Ishikawa (cell line): ENCODE results near the gene ZMPSTE24.

ENCODE experiments used
- CEBPB ChIP-seq: IDR thresholded peaks from 2 replicates; pipeline ENCODE4 v1.6.1; 2012
- CREB1 ChIP-seq: IDR thresholded peaks from 2 replicates; pipeline ENCODE4 v1.6.1; 2012; ENCODE audit warnings: low read depth
- EGR1 ChIP-seq: IDR thresholded peaks from 2 replicates; pipeline ENCODE4 v1.6.1; 2012
- EP300 ChIP-seq: IDR thresholded peaks from 2 replicates; pipeline ENCODE4 v1.6.1; 2012; ENCODE audit warnings: borderline replicate concordance
- FOXM1 ChIP-seq: IDR thresholded peaks from 2 replicates; pipeline ENCODE4 v1.6.1; 2012; ENCODE audit warnings: low read depth, borderline replicate concordance
- NFIC ChIP-seq: IDR thresholded peaks from 2 replicates; pipeline ENCODE4 v1.6.1; 2012
- RAD21 ChIP-seq: IDR thresholded peaks from 2 replicates; pipeline ENCODE4 v1.6.1; 2012; ENCODE audit warnings: low read depth
- TAF1 ChIP-seq: IDR thresholded peaks from 2 replicates; pipeline ENCODE4 v1.6.1; 2012; ENCODE audit warnings: low read depth, mild to moderate bottlenecking
- TCF12 ChIP-seq: IDR thresholded peaks from 2 replicates; pipeline ENCODE4 v1.6.1; 2012; ENCODE audit warnings: low read depth
- TEAD4 ChIP-seq: IDR thresholded peaks from 2 replicates; pipeline ENCODE4 v1.6.1; 2012
- YY1 ChIP-seq: IDR thresholded peaks from 2 replicates; pipeline ENCODE4 v1.6.1; 2012; ENCODE audit warnings: low read depth
- ZBTB7A ChIP-seq: IDR thresholded peaks from 2 replicates; pipeline ENCODE4 v1.6.1; 2012; ENCODE audit warnings: low read depth
- TF ChIP-seq, protein P1 (sequence below): IDR thresholded peaks from 2 replicates; pipeline ENCODE4 v1.6.1; 2012
- TF ChIP-seq, protein P2 (sequence below): IDR thresholded peaks from 2 replicates; pipeline ENCODE4 v1.6.1; 2012
- TF ChIP-seq, protein P3 (sequence below): IDR thresholded peaks from 2 replicates; pipeline ENCODE4 v1.6.1; 2012; ENCODE audit warnings: low read depth, mild to moderate bottlenecking

Gene ZMPSTE24

DNA sequence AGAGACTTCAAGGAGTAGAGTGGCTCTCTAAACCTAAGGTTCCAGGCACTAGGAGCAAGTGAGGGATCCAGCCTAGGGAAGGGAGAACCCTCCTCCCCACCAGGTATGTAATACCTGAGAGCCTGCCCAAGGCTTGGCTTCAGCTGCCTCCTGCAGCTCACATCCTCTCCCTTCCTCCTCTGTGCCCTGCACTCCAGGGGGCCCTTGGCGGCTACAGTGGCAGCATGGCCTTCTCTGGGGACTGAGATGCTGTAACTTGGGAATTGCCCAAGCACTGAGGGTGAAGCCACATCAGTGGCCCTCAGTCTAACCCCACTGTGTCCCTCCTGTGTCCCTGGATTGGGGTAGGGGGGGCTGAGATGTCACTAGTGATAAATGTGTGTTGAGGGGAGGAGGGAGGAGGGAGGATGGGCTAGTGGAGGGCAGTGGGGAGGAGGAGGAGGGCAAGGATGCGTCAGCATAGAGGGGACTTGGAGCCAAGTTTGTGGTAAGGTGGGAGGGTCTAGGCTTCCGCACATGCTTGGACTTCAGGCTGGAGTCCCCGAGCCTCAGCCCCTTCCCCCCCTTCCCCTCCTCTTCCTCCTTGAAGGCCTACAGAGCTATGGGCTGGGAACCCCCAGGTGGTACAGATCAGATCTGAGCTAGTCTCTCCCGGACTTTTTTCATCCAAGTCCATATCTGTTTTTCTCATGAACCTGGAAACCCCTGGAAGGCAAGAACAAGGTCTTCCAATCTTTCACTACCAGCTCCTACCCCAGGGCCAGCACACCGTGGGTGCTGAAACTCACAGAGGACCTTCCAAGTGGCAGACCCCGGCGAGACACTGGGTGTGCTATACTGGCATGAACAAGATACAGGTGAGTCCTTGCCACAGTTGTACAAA is 41.6 kb downstream of the ZMPSTE24 start:
- TF ChIP-seq EP300: no peak
- TF ChIP-seq FOXM1: no peak
- TF ChIP-seq CREB1: no peak
- TF ChIP-seq, protein P1, sequence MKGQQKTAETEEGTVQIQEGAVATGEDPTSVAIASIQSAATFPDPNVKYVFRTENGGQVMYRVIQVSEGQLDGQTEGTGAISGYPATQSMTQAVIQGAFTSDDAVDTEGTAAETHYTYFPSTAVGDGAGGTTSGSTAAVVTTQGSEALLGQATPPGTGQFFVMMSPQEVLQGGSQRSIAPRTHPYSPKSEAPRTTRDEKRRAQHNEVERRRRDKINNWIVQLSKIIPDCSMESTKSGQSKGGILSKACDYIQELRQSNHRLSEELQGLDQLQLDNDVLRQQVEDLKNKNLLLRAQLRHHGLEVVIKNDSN: no peak
- no peak for TF ChIP-seq TEAD4
- no peak for TF ChIP-seq CEBPB
- TF ChIP-seq EGR1: no peak
- no peak for TF ChIP-seq YY1
- no peak for TF ChIP-seq NFIC
- no peak for TF ChIP-seq TCF12
- no peak for TF ChIP-seq ZBTB7A
- TF ChIP-seq TAF1: no peak
- TF ChIP-seq, protein P2, sequence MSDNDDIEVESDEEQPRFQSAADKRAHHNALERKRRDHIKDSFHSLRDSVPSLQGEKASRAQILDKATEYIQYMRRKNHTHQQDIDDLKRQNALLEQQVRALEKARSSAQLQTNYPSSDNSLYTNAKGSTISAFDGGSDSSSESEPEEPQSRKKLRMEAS: no peak

DNA sequence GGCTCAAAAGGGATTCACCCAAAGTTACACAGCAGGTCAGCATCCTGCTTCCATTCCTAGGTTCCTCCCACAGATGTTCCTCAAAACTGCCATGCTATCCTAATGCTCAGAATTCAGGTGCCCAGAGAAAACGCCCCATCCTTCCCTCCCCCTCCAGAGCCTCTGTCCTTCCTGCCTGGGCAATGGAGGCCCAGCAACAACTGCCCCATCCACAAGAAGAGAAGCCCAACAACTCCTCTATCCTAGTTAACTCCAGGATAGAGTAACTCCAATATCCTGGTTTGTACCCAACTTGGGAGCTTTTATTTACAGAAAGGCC is 42.2 kb downstream of the ZMPSTE24 start:
- no peak for TF ChIP-seq TCF12
- no peak for TF ChIP-seq CREB1
- TF ChIP-seq ZBTB7A: no peak

DNA sequence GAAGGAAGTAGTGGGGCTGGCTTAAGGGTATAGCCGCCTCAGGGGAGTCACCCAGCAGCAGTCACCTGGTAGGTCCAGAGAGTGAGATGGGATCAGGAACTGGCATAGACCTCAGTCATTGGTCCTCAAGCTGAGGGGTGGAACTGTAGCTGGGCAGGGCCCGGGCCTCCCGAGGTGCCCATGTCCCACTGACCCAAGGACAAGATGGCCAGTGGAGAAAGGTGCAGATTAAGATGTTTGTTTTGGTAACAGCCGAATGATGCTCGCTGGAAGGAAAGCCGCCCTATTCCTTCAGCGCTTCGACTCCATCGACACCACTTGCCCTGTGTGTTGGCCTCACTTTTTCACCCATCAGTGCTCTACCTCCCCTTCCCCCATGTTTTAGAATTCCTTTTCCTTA is 42.6 kb downstream of the ZMPSTE24 start:
- TF ChIP-seq, protein P1: no peak
- TF ChIP-seq TEAD4 (no peak), FOXM1 (no peak), TCF12 (no peak), EGR1 (no peak), CREB1 (no peak), ZBTB7A (no peak), CEBPB (no peak), TAF1 (no peak), RAD21 (no peak)
- TF ChIP-seq, protein P2: no peak

DNA sequence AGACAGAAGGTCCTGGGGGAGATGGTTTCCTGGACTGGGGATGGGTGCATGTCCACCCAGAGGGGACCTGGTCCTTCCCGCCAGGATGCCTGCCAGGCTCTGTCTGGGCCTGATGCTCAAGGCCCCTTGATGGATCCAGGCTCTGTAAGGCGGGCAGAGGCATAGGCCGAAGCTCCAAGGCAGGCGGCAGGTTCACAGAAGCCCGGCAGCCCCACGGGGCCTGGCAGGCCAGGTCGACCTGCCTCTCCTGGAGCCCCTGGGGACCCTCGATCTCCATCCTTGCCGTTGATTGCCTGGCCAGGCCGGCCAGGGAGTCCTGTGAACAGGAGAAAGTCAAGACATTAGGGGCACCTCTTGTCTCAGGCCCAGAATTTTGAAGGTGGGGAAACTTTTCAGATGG is 43.0 kb downstream of the ZMPSTE24 start:
- TF ChIP-seq TCF12 (no peak), EGR1 (no peak), EP300 (no peak), TAF1 (no peak), CEBPB (no peak), CREB1 (no peak), NFIC (no peak), ZBTB7A (no peak)
- TF ChIP-seq, protein P1: no peak
- TF ChIP-seq, protein P3, sequence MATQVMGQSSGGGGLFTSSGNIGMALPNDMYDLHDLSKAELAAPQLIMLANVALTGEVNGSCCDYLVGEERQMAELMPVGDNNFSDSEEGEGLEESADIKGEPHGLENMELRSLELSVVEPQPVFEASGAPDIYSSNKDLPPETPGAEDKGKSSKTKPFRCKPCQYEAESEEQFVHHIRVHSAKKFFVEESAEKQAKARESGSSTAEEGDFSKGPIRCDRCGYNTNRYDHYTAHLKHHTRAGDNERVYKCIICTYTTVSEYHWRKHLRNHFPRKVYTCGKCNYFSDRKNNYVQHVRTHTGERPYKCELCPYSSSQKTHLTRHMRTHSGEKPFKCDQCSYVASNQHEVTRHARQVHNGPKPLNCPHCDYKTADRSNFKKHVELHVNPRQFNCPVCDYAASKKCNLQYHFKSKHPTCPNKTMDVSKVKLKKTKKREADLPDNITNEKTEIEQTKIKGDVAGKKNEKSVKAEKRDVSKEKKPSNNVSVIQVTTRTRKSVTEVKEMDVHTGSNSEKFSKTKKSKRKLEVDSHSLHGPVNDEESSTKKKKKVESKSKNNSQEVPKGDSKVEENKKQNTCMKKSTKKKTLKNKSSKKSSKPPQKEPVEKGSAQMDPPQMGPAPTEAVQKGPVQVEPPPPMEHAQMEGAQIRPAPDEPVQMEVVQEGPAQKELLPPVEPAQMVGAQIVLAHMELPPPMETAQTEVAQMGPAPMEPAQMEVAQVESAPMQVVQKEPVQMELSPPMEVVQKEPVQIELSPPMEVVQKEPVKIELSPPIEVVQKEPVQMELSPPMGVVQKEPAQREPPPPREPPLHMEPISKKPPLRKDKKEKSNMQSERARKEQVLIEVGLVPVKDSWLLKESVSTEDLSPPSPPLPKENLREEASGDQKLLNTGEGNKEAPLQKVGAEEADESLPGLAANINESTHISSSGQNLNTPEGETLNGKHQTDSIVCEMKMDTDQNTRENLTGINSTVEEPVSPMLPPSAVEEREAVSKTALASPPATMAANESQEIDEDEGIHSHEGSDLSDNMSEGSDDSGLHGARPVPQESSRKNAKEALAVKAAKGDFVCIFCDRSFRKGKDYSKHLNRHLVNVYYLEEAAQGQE: no peak
- TF ChIP-seq, protein P2: no peak

DNA sequence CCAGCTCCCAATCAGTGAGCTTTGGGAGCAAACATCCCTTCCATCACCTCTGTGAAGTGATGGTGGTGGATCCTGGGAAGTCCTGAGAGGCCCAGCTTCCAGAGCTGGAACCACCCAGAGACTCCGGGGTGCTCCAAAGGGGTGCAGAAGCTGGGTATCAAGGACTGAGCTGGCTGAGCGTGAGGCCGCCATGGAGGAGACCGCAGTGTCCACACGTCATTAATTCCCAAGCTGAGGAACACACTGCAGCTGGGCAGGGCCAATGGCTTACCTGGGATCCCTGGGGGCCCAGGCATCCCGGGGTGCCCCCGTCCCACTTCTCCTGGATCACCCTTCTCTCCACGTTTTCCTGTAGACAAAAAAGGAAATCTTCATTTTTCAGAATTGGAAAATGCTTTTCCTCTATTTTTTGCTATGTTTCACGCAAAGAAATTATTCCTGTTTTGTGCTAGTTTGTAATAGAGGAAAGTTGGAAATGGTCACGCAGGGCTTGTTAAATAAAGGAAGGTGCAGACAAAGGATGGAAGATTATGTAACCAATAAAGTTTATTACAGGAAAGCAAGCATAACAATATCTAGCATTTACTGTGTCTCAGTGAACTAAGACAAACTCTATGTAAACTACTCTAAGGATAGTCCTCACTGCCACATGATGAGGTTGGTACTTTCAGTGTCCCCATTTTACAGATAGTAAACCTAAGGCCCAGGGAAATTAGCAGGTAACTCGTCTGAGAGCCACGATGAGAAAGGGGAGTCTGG is 43.7 kb downstream of the ZMPSTE24 start:
- TF ChIP-seq TAF1: no peak
- no peak for TF ChIP-seq NFIC
- TF ChIP-seq FOXM1: no peak
- TF ChIP-seq, protein P3: no peak
- TF ChIP-seq TCF12: no peak
- no peak for TF ChIP-seq RAD21
- TF ChIP-seq TEAD4: no peak
- no peak for TF ChIP-seq YY1
- no peak for TF ChIP-seq CEBPB
- TF ChIP-seq, protein P1: no peak
- TF ChIP-seq, protein P2: no peak
- no peak for TF ChIP-seq EGR1
- no peak for TF ChIP-seq EP300
- no peak for TF ChIP-seq ZBTB7A
- no peak for TF ChIP-seq CREB1
